A549 (cell line): ENCODE data around the gene KBTBD13. TPM values are rescaled to one million over a fixed set of nuclear protein-coding genes. Genes with fewer than 3 reads are reported as not detected.

Experiments
- ATAC-seq, 2 experiments: fragments of 200-7000 bp in 1 of 2; fragments of >200 bp in 1 of 2; cut with Nextera tagmentation in 1 of 2; cut with Tn5 transposase in 1 of 2; 3 replicates each; pipeline versions ENCODE4 v1.8.0 to v1.9.1; 2018 to 2020; ENCODE audit warnings: mild to moderate bottlenecking in 1 of 2, moderate library complexity in 1 of 2
- CTCF ChIA-PET: fragments of 300-600 bp; sonication (Branson Sonifier 250); formaldehyde crosslinking; extraction: SDS; loops from one replicate; lab custom pipeline; 2021; ENCODE audit warnings: antibody characterized with exemption, inconsistent platforms; lab: Yijun Ruan, JAX
- POLR2A ChIA-PET: fragments of 350-600 bp; formaldehyde crosslinking; extraction: SDS; loops from one replicate; lab custom pipeline; 2021; ENCODE audit warnings: antibody characterized with exemption, inconsistent platforms; lab: Yijun Ruan, JAX
- DNase-seq, 2 experiments: peaks; one replicate each; pipeline versions ENCODE4 v3.0.0 to v3.0.0-alpha.2; 2011 to 2016; ENCODE audit warnings: low read depth in 1 of 2, low spot score in 1 of 2
- FAIRE-seq: peaks from 2 replicates; lab custom pipeline; 2011; peaks lifted over from hg19 to GRCh38; lab: Jason Lieb, UNC
- H3K27ac ChIP-seq, 2 experiments: fragments of >200 bp; sonication (Bioruptor Twin); formaldehyde crosslinking; 3 replicates each; pipeline ENCODE4 v1.5.1; 2016 to 2017
- H3K4me1 ChIP-seq: fragments of >200 bp; sonication (Bioruptor Twin); formaldehyde crosslinking; 3 replicates; pipeline ENCODE4 v1.6.1; 2016
- H3K4me2 ChIP-seq: fragments of >200 bp; sonication (Bioruptor Twin); formaldehyde crosslinking; 3 replicates; pipeline ENCODE4 v1.6.1; 2016
- H3K4me3 ChIP-seq: fragments of >200 bp; sonication (Bioruptor Twin); formaldehyde crosslinking; 3 replicates; pipeline ENCODE4 v1.5.1; 2016
- H3K9me3 ChIP-seq: fragments of >200 bp; sonication (Bioruptor Twin); formaldehyde crosslinking; 3 replicates; pipeline ENCODE4 v1.6.1; 2016
- BHLHE40 ChIP-seq: IDR thresholded peaks from 2 replicates; pipeline ENCODE4 v1.6.1; 2012; ENCODE audit warnings: low read depth, low read length, inconsistent platforms
- CBX8 ChIP-seq: fragments of 200-600 bp; sonication (generic); IDR thresholded peaks from 2 replicates; pipeline ENCODE4 v1.6.1; 2016
- E2F6 ChIP-seq: IDR thresholded peaks from 2 replicates; pipeline ENCODE4 v1.6.1; 2012; ENCODE audit warnings: low read depth, borderline replicate concordance
- FOSL2 ChIP-seq, 2 experiments: fragments of 450-650 bp in 1 of 2; fragments of >200 bp in 1 of 2; sonication (Bioruptor Twin) in 1 of 2; formaldehyde crosslinking; IDR thresholded peaks; 2 replicates each; pipeline versions ENCODE4 v1.5.0 to v1.6.1; 2016 to 2020; ENCODE audit warnings: mild to moderate bottlenecking in 1 of 2, moderate library complexity in 1 of 2
- HDAC2 ChIP-seq: fragments of 200-600 bp; sonication (generic); IDR thresholded peaks from 2 replicates; pipeline ENCODE4 v1.6.1; 2016
- HEYL ChIP-seq: fragments of 250-450 bp; sonication (Bioruptor Pico); IDR thresholded peaks from 2 replicates; pipeline ENCODE4 v1.8.0; 2021; ENCODE audit warnings: mild to moderate bottlenecking, moderate library complexity
- HOXA7 ChIP-seq: fragments of 250-450 bp; sonication (Bioruptor Pico); IDR thresholded peaks from 2 replicates; pipeline ENCODE4 v1.5.0; 2020; ENCODE audit warnings: mild to moderate bottlenecking, moderate library complexity
- HOXB5 ChIP-seq: fragments of 250-450 bp; sonication (Bioruptor Pico); IDR thresholded peaks from 2 replicates; pipeline ENCODE4 v1.5.0; 2020; ENCODE audit warnings: mild to moderate bottlenecking, moderate library complexity
- JUNB ChIP-seq: fragments of >200 bp; sonication (Bioruptor Twin); formaldehyde crosslinking; IDR thresholded peaks from 2 replicates; pipeline ENCODE4 v1.6.1; 2016
- KDM5A ChIP-seq: fragments of 200-600 bp; sonication (generic); IDR thresholded peaks from 2 replicates; pipeline ENCODE4 v1.6.1; 2016; ENCODE audit warnings: antibody characterized with exemption, mild to moderate bottlenecking
- MAFK ChIP-seq: fragments of 450-650 bp; IDR thresholded peaks from 2 replicates; pipeline ENCODE4 v1.6.1; 2014; ENCODE audit not compliant: partially characterized antibody
- MAX ChIP-seq: IDR thresholded peaks from 2 replicates; pipeline ENCODE4 v1.6.1; 2012
- NFE2L2 ChIP-seq: fragments of 150-350 bp; conservative IDR thresholded peaks from 2 replicates; pipeline ENCODE4 v1.6.1; 2014; ENCODE audit warnings: low read length
- NPAS2 ChIP-seq: fragments of 250-450 bp; sonication (Bioruptor Pico); IDR thresholded peaks from 2 replicates; pipeline ENCODE4 v1.8.0; 2022; ENCODE audit warnings: mild to moderate bottlenecking, moderate library complexity, borderline replicate concordance
- NR3C1 ChIP-seq: fragments of >200 bp; sonication (Bioruptor Twin); formaldehyde crosslinking; IDR thresholded peaks from 3 replicates; pipeline ENCODE4 v1.6.1; 2017
- PHF8 ChIP-seq: fragments of 200-600 bp; sonication (generic); IDR thresholded peaks from 2 replicates; pipeline ENCODE4 v1.6.1; 2016; ENCODE audit warnings: low read depth, mild to moderate bottlenecking, antibody characterized with exemption, moderate library complexity, borderline replicate concordance
- POLR2A ChIP-seq: IDR thresholded peaks from 2 replicates; pipeline ENCODE4 v1.6.1; 2012; ENCODE audit warnings: mild to moderate bottlenecking, low read length
- RCOR1 ChIP-seq: fragments of 150-350 bp; IDR thresholded peaks from 2 replicates; pipeline ENCODE4 v1.6.1; 2014; ENCODE audit warnings: antibody characterized with exemption, low read length, low read depth
- REST ChIP-seq: fragments of 200-600 bp; sonication (generic); IDR thresholded peaks from 2 replicates; pipeline ENCODE4 v1.6.1; 2016; ENCODE audit warnings: antibody characterized with exemption, mild to moderate bottlenecking, moderate library complexity
- RNF2 ChIP-seq: fragments of 200-600 bp; sonication (generic); IDR thresholded peaks from 2 replicates; pipeline ENCODE4 v1.6.1; 2016; ENCODE audit warnings: low read depth, mild to moderate bottlenecking, antibody characterized with exemption, moderate library complexity, borderline replicate concordance
- SMC3 ChIP-seq: fragments of >200 bp; sonication (Bioruptor Twin); formaldehyde crosslinking; IDR thresholded peaks from 3 replicates; pipeline ENCODE4 v1.6.1; 2018; ENCODE audit warnings: inconsistent platforms
- ZFP36 ChIP-seq: fragments of 450-650 bp; IDR thresholded peaks from 2 replicates; pipeline ENCODE4 v1.6.1; 2014; ENCODE audit warnings: borderline replicate concordance; ENCODE audit not compliant: partially characterized antibody
- WGBS: methylation state at CpG from one replicate; pipeline ENCODE4 v1.1.6; 2017; ENCODE audit errors: missing lambda C conversion rate; 5-methylcytosine and 5-hydroxymethylcytosine counted together
- polyA plus RNA-seq, 4 experiments: library from polyadenylated mRNA; depleted of rRNA in 3 of 4; stranded (reverse); fragments of >200 nt; fragmentation: RNase III in 1 of 4; extraction: RNeasy Plus Mini Kit Qiagen cat#74134 plus additional on column Dnase treatment in 1 of 4; gene quantifications; 2 replicates in 3 of 4; 3 replicates in 1 of 4; pipeline ENCODE4 v1.2.3, GENCODE V29; 2011 to 2017
- TF ChIP-seq, protein P1 (sequence below): fragments of >200 bp; sonication (Bioruptor Twin); formaldehyde crosslinking; IDR thresholded peaks from 3 replicates; pipeline ENCODE4 v1.6.1; 2016
- TF ChIP-seq, protein P2 (sequence below): fragments of 450-650 bp; IDR thresholded peaks from 2 replicates; pipeline ENCODE4 v1.6.1; 2014; ENCODE audit warnings: antibody characterized with exemption
- TF ChIP-seq, protein P3 (sequence below): IDR thresholded peaks from 2 replicates; pipeline ENCODE4 v1.6.1; 2012
- TF ChIP-seq, protein P4 (sequence below): fragments of 150-350 bp; IDR thresholded peaks from 2 replicates; pipeline ENCODE4 v1.6.1; 2014; ENCODE audit warnings: low read depth, mild to moderate bottlenecking, low read length

The KBTBD13 gene
- polyA plus RNA-seq, 2 of the 4 experiments (the other 2 are of a cell fraction): not detected

DNA sequence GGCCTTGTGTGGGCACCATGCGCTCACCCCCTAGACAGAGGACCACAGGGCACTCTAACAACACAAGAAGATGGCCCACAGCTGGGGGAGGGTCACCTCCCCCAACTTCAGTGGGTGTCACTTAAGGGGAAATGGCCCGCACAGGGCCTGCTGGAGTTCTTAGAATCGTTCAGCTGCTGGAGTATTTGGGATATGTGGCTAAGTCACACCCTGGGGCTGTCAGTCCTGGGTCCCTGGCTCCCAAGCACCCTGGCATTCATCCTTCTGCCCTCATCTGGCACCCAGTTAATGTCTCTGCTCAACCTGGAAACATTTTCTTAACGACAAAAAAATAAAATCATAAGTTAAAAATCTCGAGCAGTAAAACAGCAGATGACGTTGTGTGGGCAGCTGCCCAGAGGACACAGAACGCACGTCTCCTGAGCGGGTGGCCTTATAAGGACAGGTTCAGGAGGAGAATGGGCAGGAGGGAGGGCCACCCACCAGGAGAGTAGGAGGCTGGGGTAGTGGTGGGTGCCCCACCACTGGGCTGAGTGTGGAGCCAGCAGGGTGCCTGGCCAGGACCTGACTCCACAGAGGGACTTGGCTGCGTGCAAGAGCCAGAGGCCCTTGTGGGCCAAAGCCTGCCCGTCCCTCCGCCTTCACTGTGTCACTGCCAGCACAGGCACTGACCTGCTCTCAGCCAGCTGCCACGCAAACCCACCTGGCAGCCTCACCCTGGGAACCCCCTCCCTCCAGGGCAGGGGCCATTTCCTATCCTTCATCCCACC lies 11.5 kb downstream of the KBTBD13 start:
- no peak overlapping the region for H3K4me3 ChIP-seq
- WGBS: 88% methylated on average over 13 of the region's 13 CpGs
- DNase-seq: no peak
- POLR2A ChIA-PET: no interaction called here
- TF ChIP-seq HDAC2 (no peak), HOXA7 (no peak), KDM5A (no peak), NFE2L2 (no peak), MAX (no peak), HEYL (no peak), SMC3 (no peak)
- TF ChIP-seq, protein P1, sequence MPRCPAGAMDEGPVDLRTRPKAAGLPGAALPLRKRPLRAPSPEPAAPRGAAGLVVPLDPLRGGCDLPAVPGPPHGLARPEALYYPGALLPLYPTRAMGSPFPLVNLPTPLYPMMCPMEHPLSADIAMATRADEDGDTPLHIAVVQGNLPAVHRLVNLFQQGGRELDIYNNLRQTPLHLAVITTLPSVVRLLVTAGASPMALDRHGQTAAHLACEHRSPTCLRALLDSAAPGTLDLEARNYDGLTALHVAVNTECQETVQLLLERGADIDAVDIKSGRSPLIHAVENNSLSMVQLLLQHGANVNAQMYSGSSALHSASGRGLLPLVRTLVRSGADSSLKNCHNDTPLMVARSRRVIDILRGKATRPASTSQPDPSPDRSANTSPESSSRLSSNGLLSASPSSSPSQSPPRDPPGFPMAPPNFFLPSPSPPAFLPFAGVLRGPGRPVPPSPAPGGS: no peak
- TF ChIP-seq, protein P2, sequence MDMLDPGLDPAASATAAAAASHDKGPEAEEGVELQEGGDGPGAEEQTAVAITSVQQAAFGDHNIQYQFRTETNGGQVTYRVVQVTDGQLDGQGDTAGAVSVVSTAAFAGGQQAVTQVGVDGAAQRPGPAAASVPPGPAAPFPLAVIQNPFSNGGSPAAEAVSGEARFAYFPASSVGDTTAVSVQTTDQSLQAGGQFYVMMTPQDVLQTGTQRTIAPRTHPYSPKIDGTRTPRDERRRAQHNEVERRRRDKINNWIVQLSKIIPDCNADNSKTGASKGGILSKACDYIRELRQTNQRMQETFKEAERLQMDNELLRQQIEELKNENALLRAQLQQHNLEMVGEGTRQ: no peak
- TF ChIP-seq, protein P3, sequence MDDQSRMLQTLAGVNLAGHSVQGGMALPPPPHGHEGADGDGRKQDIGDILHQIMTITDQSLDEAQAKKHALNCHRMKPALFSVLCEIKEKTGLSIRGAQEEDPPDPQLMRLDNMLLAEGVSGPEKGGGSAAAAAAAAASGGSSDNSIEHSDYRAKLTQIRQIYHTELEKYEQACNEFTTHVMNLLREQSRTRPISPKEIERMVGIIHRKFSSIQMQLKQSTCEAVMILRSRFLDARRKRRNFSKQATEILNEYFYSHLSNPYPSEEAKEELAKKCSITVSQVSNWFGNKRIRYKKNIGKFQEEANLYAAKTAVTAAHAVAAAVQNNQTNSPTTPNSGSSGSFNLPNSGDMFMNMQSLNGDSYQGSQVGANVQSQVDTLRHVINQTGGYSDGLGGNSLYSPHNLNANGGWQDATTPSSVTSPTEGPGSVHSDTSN: no peak
- CTCF ChIA-PET: interaction anchor here (1.1 to 32.9 kb wide), 9 partner anchors 7 to 63 kb away, joined by 3 to 1280 read pairs (median 8); partner anchors contain the start of genes KBTBD13, RASL12 and SLC51B
- FAIRE-seq: no peak
- no peak overlapping the region for H3K27ac ChIP-seq
- H3K4me1 ChIP-seq: no peaks in the 10 kb centered on the region
- no peak for ATAC-seq
- no peaks in the 10 kb centered on the region for H3K9me3 ChIP-seq
- no peak overlapping the region for H3K4me2 ChIP-seq

- no peaks in the 10 kb centered on the region for H3K4me1 ChIP-seq
- no peak for FAIRE-seq
- 65% methylated on average over 6 of the region's 6 CpGs for WGBS
- CTCF ChIA-PET: interaction anchor here (0.6 to 32.9 kb wide), 5 partner anchors 13 to 55 kb away, joined by 3 to 1280 read pairs (median 23); partner anchors contain the start of genes KBTBD13, RASL12 and SLC51B
- no peak for TF ChIP-seq HOXB5 (CRISPR knock-in tag)
- no peak for TF ChIP-seq E2F6
- TF ChIP-seq PHF8: no peak
- TF ChIP-seq FOSL2 (IDR thresholded peaks at IDR 0.05): no peak
- no peak for TF ChIP-seq FOSL2 (CRISPR knock-in tag; IDR thresholded peaks at IDR 0.05)
- TF ChIP-seq MAX: no peak
- TF ChIP-seq RNF2: no peak
- TF ChIP-seq REST: no peak
- TF ChIP-seq CBX8: no peak
- TF ChIP-seq NR3C1: no peak
- TF ChIP-seq MAFK: no peak
- no peak for TF ChIP-seq NPAS2 (CRISPR knock-in tag)
- no peak for TF ChIP-seq POLR2A
- TF ChIP-seq RCOR1: no peak
- no peak for TF ChIP-seq JUNB
- TF ChIP-seq, protein P4, sequence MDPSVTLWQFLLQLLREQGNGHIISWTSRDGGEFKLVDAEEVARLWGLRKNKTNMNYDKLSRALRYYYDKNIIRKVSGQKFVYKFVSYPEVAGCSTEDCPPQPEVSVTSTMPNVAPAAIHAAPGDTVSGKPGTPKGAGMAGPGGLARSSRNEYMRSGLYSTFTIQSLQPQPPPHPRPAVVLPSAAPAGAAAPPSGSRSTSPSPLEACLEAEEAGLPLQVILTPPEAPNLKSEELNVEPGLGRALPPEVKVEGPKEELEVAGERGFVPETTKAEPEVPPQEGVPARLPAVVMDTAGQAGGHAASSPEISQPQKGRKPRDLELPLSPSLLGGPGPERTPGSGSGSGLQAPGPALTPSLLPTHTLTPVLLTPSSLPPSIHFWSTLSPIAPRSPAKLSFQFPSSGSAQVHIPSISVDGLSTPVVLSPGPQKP: no peak
- TF ChIP-seq KDM5A: no peak
- TF ChIP-seq BHLHE40: no peak
- TF ChIP-seq ZFP36: no peak
- TF ChIP-seq, protein P3: no peak
- no peak for ATAC-seq
- H3K9me3 ChIP-seq: no peaks in the 10 kb centered on the region
- no peak overlapping the region for H3K4me3 ChIP-seq
- POLR2A ChIA-PET: no interaction called here
- no peak overlapping the region for H3K27ac ChIP-seq
- no peak overlapping the region for H3K4me2 ChIP-seq
- no peak for DNase-seq
Measured at GRCh38 chr15:65088643-65089021, 12.1 kb downstream of the KBTBD13 start.
